Gastrocnemius medialis (tissue), 4 donors: ENCODE data around the gene CENPP.

ENCODE experiments used
- CTCF ChIP-seq, 5 experiments: fragments of 450-650 bp in 3 of 5; fragments of 200-600 bp in 2 of 5; sonication (generic) in 2 of 5; IDR thresholded peaks in 4 of 5; conservative IDR thresholded peaks in 1 of 5; 1 replicate in 4 of 5; 2 replicates in 1 of 5; pipeline ENCODE4 v1.5.1; 2016 to 2019; ENCODE audit warnings: antibody characterized with exemption in 5 of 5, mild to moderate bottlenecking in 3 of 5, moderate library complexity in 3 of 5
- POLR2A ChIP-seq, 2 donors: fragments of 450-650 bp; IDR thresholded peaks; one replicate each; pipeline ENCODE4 v1.6.1; 2017; ENCODE audit warnings: antibody characterized with exemption in 2 of 2, mild to moderate bottlenecking in 2 of 2, moderate library complexity in 2 of 2

- TF ChIP-seq CTCF (IDR thresholded peaks at IDR 0.05 in 4 of 5, conservative IDR thresholded peaks at IDR 0.05 in 1 of 5) (no peak), POLR2A (IDR thresholded peaks at IDR 0.05) (no peak)
These were observed 343.8 kb downstream of the CENPP start for GRCh38 chr9:92669527-92669889.
